GM04504 (cell line): ENCODE results near the gene BBX.
"Not testable (repeated sequence)": the region's sequence is repeated elsewhere in the genome, so short reads cannot be mapped to it uniquely, and the experiment has no call there.

Experiments
- DNase-seq: peaks from one replicate; pipeline ENCODE4 v3.0.0-alpha.2; 2012; ENCODE audit warnings: low read depth

BBX gene

GRCh38 chr3:107542665-107543064 is 19.9 kb downstream of the BBX start:
- no peak for DNase-seq

GRCh38 chr3:107543666-107544065 is 20.9 kb downstream of the BBX start:
- DNase-seq, result no peak

GRCh38 chr3:107545680-107546120 is 22.9 kb downstream of the BBX start:
- DNase-seq, result peak; percentile 17

- no peak for DNase-seq
Observed at GRCh38 chr3:107548601-107549000, 25.8 kb downstream of the BBX start.

- DNase-seq, result no peak
Observed at GRCh38 chr3:107555359-107555758, 32.6 kb downstream of the BBX start.

GRCh38 chr3:107557743-107558142 is 35.0 kb downstream of the BBX start:
- no peak for DNase-seq

GRCh38 chr3:107560166-107560565 is 37.4 kb downstream of the BBX start:
- no peak for DNase-seq

GRCh38 chr3:107561980-107562379 is 39.2 kb downstream of the BBX start:
- no peak for DNase-seq

- DNase-seq, result no peak
Observed at GRCh38 chr3:107562969-107563529, 40.3 kb downstream of the BBX start.

GRCh38 chr3:107565244-107565643 is 42.5 kb downstream of the BBX start:
- not testable (repeated sequence) for DNase-seq

GRCh38 chr3:107571089-107571488 is 48.3 kb downstream of the BBX start:
- not testable (repeated sequence) for DNase-seq

- DNase-seq, result not testable (repeated sequence)
Observed at GRCh38 chr3:107571492-107571891, 48.7 kb downstream of the BBX start.

GRCh38 chr3:107574650-107575049 is 51.9 kb downstream of the BBX start:
- peak; percentile 17 for DNase-seq

GRCh38 chr3:107578091-107578490 is 55.3 kb downstream of the BBX start:
- no peak for DNase-seq

GRCh38 chr3:107578523-107578922 is 55.8 kb downstream of the BBX start:
- DNase-seq, result no peak

- DNase-seq, result no peak
Observed at GRCh38 chr3:107579371-107579770, 56.6 kb downstream of the BBX start.

GRCh38 chr3:107581230-107581629 is 58.5 kb downstream of the BBX start:
- no peak for DNase-seq

GRCh38 chr3:107588217-107588616 is 65.5 kb downstream of the BBX start:
- no peak for DNase-seq

- DNase-seq, result no peak
Observed at GRCh38 chr3:107589454-107589853, 66.7 kb downstream of the BBX start.

GRCh38 chr3:107590786-107591185 is 68.0 kb downstream of the BBX start:
- DNase-seq, result no peak

- DNase-seq, result no peak
Observed at GRCh38 chr3:107592073-107592472, 69.3 kb downstream of the BBX start.

GRCh38 chr3:107594870-107595269 is 72.1 kb downstream of the BBX start:
- DNase-seq, result no peak

GRCh38 chr3:107596639-107597038 is 73.9 kb downstream of the BBX start:
- no peak for DNase-seq

GRCh38 chr3:107598926-107599771 is 76.4 kb downstream of the BBX start:
- DNase-seq, result no peak
